Lower lobe of right lung (tissue), 2 donors: Measurements from ENCODE around the gene SURF2. TPM values are rescaled to one million over a fixed set of nuclear protein-coding genes. Genes with fewer than 3 reads are reported as not detected.

Experiments used
- ATAC-seq, 2 donors: fragments of 200-7000 bp; cut with Tn5 transposase; one replicate each; pipeline ENCODE4 v1.9.1; 2020 to 2022; ENCODE audit warnings: mild to moderate bottlenecking in 2 of 2, moderate library complexity in 2 of 2
- DNase-seq: peaks from one replicate; pipeline ENCODE4 v3.0.0-alpha.2; 2020
- H3K27ac ChIP-seq: fragments of 200-600 bp; one replicate; pipeline ENCODE4 v1.8.0; 2022
- H3K27me3 ChIP-seq: fragments of 200-600 bp; one replicate; pipeline ENCODE4 v1.8.0; 2022; ENCODE audit warnings: low read depth
- H3K36me3 ChIP-seq: fragments of 200-600 bp; one replicate; pipeline ENCODE4 v1.8.0; 2022; ENCODE audit warnings: mild to moderate bottlenecking
- H3K4me1 ChIP-seq: fragments of 200-600 bp; one replicate; pipeline ENCODE4 v1.8.0; 2022
- H3K4me3 ChIP-seq: fragments of 200-600 bp; one replicate; pipeline ENCODE4 v1.8.0; 2022; ENCODE audit warnings: mild to moderate bottlenecking
- H3K9me3 ChIP-seq: fragments of 200-600 bp; one replicate; pipeline ENCODE4 v1.8.0; 2022
- CTCF ChIP-seq: fragments of 200-600 bp; IDR thresholded peaks from one replicate; pipeline ENCODE4 v1.8.0; 2022; ENCODE audit warnings: antibody characterized with exemption, mild to moderate bottlenecking
- intact Hi-C: fragments of 100-400 bp; cut with DNase I; formaldehyde crosslinking; loops from one replicate; pipeline ENCODE4 v1.11.0; 2022
- total RNA-seq: library from RNA; stranded (reverse); fragmentation: NEBNext Ultra II Directional; extraction: Animal tissue kit (Norgen Biotek cat#: 25700); gene quantifications from one replicate; pipeline ENCODE4 v1.2.1, GENCODE V29; 2021
- donor health status: DM: no; HTN: yes; CAD: no; lungs with severe emphysema.

SURF2 gene
- total RNA-seq, 1 donor from 2014 or later, result 15.2 TPM

GRCh38 chr9:133406480-133407307, 50.3 kb downstream of the SURF2 start:
- Histone ChIP-seq H3K4me1 (no peaks in the 10 kb centered on the region), H3K9me3 (no peaks in the 10 kb centered on the region), H3K36me3 (peaks cover 73% of the 10 kb centered on the region), H3K27ac (no peak overlapping the region), H3K4me3 (no peak overlapping the region), H3K27me3 (no peaks in the 10 kb centered on the region)
- intact Hi-C loops, result no loop called here
- DNase-seq (peak; percentile 85), ATAC-seq (peak; percentile 87 to 90)
- TF ChIP-seq CTCF, result peak; percentile 93

GRCh38 chr9:133408042-133408441, 51.7 kb downstream of the SURF2 start:
- intact Hi-C loops, result no loop called here
- no peak for TF ChIP-seq CTCF
- no peak for ATAC-seq

More at GRCh38 chr9:133408042-133408441, 51.7 kb downstream of the SURF2 start:
- Histone ChIP-seq H3K27ac (no peak overlapping the region), H3K27me3 (no peaks in the 10 kb centered on the region), H3K9me3 (no peaks in the 10 kb centered on the region), H3K36me3 (peaks cover 86% of the 10 kb centered on the region), H3K4me3 (no peak overlapping the region), H3K4me1 (no peaks in the 10 kb centered on the region)
- DNase-seq, result no peak

Other genes with a start within 250 kb of the SURF2 start
- 71.1 TPM for gene RALGDS, start 235.3 kb upstream of the SURF2 start, total RNA-seq
- 38.5 TPM for gene GBGT1, start 192.6 kb upstream of the SURF2 start, total RNA-seq
- gene OBP2B, start 147.3 kb upstream of the SURF2 start, total RNA-seq, result not detected
- 25.0 TPM for gene ABO, start 81.3 kb upstream of the SURF2 start, total RNA-seq
- gene SURF6, start 20.4 kb upstream of the SURF2 start, total RNA-seq, result 15.2 TPM
- 24.4 TPM for gene MED22, start 8.4 kb upstream of the SURF2 start, total RNA-seq
- gene RPL7A, start 8.3 kb upstream of the SURF2 start, total RNA-seq, result 1,397 TPM
- gene SURF1, start 63 bp upstream of the SURF2 start, total RNA-seq, result 49.4 TPM
- gene SURF4, start 19.5 kb downstream of the SURF2 start, total RNA-seq, result 126 TPM
- 1.6 TPM for gene STKLD1, start 19.8 kb downstream of the SURF2 start, total RNA-seq
- gene REXO4, start 61.5 kb downstream of the SURF2 start, total RNA-seq, result 20.9 TPM
- 1.9 TPM for gene ADAMTS13, start 65.8 kb downstream of the SURF2 start, total RNA-seq
- gene CACFD1, start 103.4 kb downstream of the SURF2 start, total RNA-seq, result 34.3 TPM
- 10.5 TPM for gene SLC2A6, start 122.5 kb downstream of the SURF2 start, total RNA-seq
- gene MYMK, start 168.4 kb downstream of the SURF2 start, total RNA-seq, result not detected
- 10.1 TPM for gene ADAMTSL2, start 178.2 kb downstream of the SURF2 start, total RNA-seq